Gastrocnemius medialis (tissue), 4 donors: ENCODE data around the gene CLEC4G. TPM values are rescaled to one million over a fixed set of nuclear protein-coding genes. Genes with fewer than 3 reads are reported as not detected.

ENCODE experiments used
- ATAC-seq, 2 donors: fragments of 150-250 bp; one replicate each; pipeline ENCODE4 v1.9.1; 2016
- DNase-seq, 2 donors: peaks; one replicate each; pipeline ENCODE4 v3.0.0-alpha.2; 2019
- H3K27ac ChIP-seq, 4 donors: fragments of 200-600 bp; sonication (generic); 1 replicate in 1 of 4; 2 replicates in 3 of 4; pipeline ENCODE4 v1.5.1; 2016 to 2018; ENCODE audit warnings: mild to moderate bottlenecking in 2 of 4, moderate library complexity in 1 of 4
- H3K27me3 ChIP-seq, 3 donors: fragments of 200-600 bp; sonication (generic) in 2 of 3; 1 replicate in 1 of 3; 2 replicates in 2 of 3; pipeline versions ENCODE4 v1.5.1 to v1.6.0; 2016 to 2019; ENCODE audit warnings: mild to moderate bottlenecking in 1 of 3, moderate library complexity in 1 of 3
- H3K36me3 ChIP-seq, 2 donors: fragments of 200-600 bp; sonication (generic) in 1 of 2; one replicate each; pipeline ENCODE4 v1.5.1; 2017 to 2018
- H3K4me1 ChIP-seq, 2 donors: fragments of 200-600 bp; sonication (generic) in 1 of 2; one replicate each; pipeline ENCODE4 v1.5.1; 2016 to 2017; ENCODE audit warnings: mild to moderate bottlenecking in 2 of 2
- H3K4me3 ChIP-seq, 4 donors: fragments of 200-600 bp; sonication (generic) in 3 of 4; 1 replicate in 1 of 4; 2 replicates in 3 of 4; pipeline ENCODE4 v1.5.1; 2016 to 2019; ENCODE audit warnings: mild to moderate bottlenecking in 2 of 4
- H3K9me3 ChIP-seq, 3 donors: fragments of 200-600 bp; sonication (generic) in 2 of 3; 1 replicate in 1 of 3; 2 replicates in 2 of 3; pipeline ENCODE4 v1.5.1; 2016 to 2019
- POLR2A ChIP-seq, 2 donors: fragments of 450-650 bp; IDR thresholded peaks; one replicate each; pipeline ENCODE4 v1.6.1; 2017; ENCODE audit warnings: antibody characterized with exemption in 2 of 2, mild to moderate bottlenecking in 2 of 2, moderate library complexity in 2 of 2
- in situ Hi-C, 4 donors: fragments of 200-750 bp; cut with MboI; loops; one replicate each; pipeline versions ENCODE4 v1.15.0 to v1.8.0; 2017; ENCODE audit warnings: low sequenced_read_pairs in 4 of 4
- intact Hi-C: fragments of 100-400 bp; cut with DNase I; formaldehyde crosslinking; loops from one replicate; pipeline ENCODE4 v1.15.1; 2023; ENCODE audit warnings: low total_unique reads
- total RNA-seq, 4 donors: library from RNA; depleted of rRNA; stranded (reverse); fragments of >200 nt; gene quantifications; one replicate each; pipeline versions ENCODE4 v1.1.0 to v1.2.3, GENCODE V29; 2016
- TF ChIP-seq, protein P1 (sequence below), 5 experiments: fragments of 450-650 bp in 3 of 5; fragments of 200-600 bp in 2 of 5; sonication (generic) in 2 of 5; IDR thresholded peaks in 4 of 5; conservative IDR thresholded peaks in 1 of 5; 1 replicate in 4 of 5; 2 replicates in 1 of 5; pipeline ENCODE4 v1.5.1; 2016 to 2019; ENCODE audit warnings: antibody characterized with exemption in 5 of 5, mild to moderate bottlenecking in 3 of 5, moderate library complexity in 3 of 5

CLEC4G gene
- total RNA-seq, 4 donors from 2014 or later: 0.86 TPM; not detected in 3

- H3K36me3 ChIP-seq: no peaks in the 10 kb centered on the region
- H3K27me3 ChIP-seq: peaks cover 0 to 22% (median 13%) of the 10 kb centered on the region in 3 donors
- no peak overlapping the region for H3K4me3 ChIP-seq
- H3K27ac ChIP-seq: no peak overlapping the region
- no peaks in the 10 kb centered on the region for H3K4me1 ChIP-seq
- DNase-seq (no peak), ATAC-seq (no peak)
- TF ChIP-seq, protein P1, sequence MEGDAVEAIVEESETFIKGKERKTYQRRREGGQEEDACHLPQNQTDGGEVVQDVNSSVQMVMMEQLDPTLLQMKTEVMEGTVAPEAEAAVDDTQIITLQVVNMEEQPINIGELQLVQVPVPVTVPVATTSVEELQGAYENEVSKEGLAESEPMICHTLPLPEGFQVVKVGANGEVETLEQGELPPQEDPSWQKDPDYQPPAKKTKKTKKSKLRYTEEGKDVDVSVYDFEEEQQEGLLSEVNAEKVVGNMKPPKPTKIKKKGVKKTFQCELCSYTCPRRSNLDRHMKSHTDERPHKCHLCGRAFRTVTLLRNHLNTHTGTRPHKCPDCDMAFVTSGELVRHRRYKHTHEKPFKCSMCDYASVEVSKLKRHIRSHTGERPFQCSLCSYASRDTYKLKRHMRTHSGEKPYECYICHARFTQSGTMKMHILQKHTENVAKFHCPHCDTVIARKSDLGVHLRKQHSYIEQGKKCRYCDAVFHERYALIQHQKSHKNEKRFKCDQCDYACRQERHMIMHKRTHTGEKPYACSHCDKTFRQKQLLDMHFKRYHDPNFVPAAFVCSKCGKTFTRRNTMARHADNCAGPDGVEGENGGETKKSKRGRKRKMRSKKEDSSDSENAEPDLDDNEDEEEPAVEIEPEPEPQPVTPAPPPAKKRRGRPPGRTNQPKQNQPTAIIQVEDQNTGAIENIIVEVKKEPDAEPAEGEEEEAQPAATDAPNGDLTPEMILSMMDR (IDR thresholded peaks at IDR 0.05 in 4 of 5, conservative IDR thresholded peaks at IDR 0.05 in 1 of 5): no peak
- TF ChIP-seq POLR2A (IDR thresholded peaks at IDR 0.05): no peak
- in situ Hi-C loops: no loop called here
- intact Hi-C loops: no loop called here
- no peaks in the 10 kb centered on the region for H3K9me3 ChIP-seq
Observed at GRCh38 chr19:7701049-7701653, 30.8 kb downstream of the CLEC4G start.

DNA sequence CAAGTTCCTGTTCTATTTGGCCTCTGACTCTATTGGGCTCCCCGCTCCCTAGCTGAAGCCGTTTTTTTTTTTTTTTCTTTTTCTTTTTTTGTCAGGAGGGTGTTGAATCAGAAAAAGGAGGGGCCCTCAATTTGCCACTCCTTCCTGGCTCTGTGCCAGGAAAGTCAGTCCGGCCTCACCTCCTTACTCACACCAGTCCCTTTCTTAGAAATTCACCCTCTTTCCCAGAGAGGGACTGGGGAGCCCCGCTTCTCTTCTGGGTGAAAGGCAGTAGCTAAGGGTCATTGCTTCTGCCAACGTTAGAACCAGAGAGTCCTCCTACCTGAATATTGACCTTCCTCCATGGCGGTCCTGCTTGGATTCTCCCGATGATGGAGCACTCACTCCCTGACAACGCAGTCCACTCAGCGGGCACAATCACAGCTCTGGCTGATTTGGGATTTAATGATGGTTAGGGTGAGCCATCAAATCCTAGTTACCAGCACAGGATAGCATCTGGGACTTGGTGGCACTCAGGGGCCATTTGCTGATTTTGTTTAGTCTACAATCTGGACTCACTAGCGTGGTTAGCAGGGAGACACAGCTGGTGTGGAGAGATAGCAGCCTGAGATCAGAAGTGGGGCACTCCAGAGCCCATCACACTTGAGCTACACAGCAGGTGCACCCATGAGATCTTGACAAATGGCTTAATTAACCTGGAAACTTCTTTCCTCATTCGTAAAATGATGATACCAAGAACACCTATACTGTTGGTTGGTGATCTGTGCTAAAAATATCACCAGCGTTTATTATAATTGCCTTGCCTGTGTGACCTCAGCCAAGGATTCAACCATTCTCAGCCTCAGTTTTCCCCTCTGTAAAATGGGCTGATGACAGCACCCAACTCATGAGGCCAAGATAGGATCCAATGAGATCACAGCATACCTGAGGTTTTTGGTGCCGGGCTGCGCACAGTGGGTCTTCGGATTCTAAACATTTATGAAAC is 32.2 kb downstream of the CLEC4G start:
- no peak for ATAC-seq

DNA sequence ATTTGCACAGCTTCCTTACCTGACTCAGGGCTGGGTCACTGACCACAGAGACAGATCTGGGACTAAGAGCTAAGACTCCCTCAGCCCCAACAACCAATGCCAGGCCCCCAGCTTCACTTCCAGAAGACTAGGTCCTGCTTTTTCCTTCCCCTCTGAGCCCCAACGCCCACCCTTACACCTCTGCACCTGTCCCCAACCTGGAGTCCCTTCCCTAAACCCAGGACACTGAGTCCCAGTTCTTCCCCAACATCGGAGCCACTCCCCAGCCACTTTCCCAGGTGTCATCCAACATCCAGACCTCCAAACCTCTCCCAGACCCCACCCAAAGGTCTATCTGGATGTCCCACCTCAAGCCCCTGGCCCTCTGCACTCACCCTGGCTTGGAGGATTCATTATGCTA is 32.9 kb downstream of the CLEC4G start:
- peaks cover 0 to 22% (median 17%) of the 10 kb centered on the region in 3 donors for H3K27me3 ChIP-seq
- no peaks in the 10 kb centered on the region for H3K4me1 ChIP-seq
- H3K27ac ChIP-seq: no peak overlapping the region
- intact Hi-C loops (no loop called here), in situ Hi-C loops (no loop called here)
- H3K9me3 ChIP-seq: no peaks in the 10 kb centered on the region
- no peak for DNase-seq
- no peak overlapping the region for H3K4me3 ChIP-seq
- TF ChIP-seq POLR2A (IDR thresholded peaks at IDR 0.05): no peak
- TF ChIP-seq, protein P1 (IDR thresholded peaks at IDR 0.05 in 4 of 5, conservative IDR thresholded peaks at IDR 0.05 in 1 of 5): no peak
- no peak for ATAC-seq
- H3K36me3 ChIP-seq: no peaks in the 10 kb centered on the region

More for the DNA sequence above, 32.2 kb downstream of the CLEC4G start:
- no peak overlapping the region for H3K27ac ChIP-seq
- DNase-seq: no peak
- no peak overlapping the region for H3K4me3 ChIP-seq
- in situ Hi-C loops: no loop called here
- intact Hi-C loops: no loop called here
- peaks cover 0 to 22% (median 17%) of the 10 kb centered on the region in 3 donors for H3K27me3 ChIP-seq
- TF ChIP-seq, protein P1 (IDR thresholded peaks at IDR 0.05 in 4 of 5, conservative IDR thresholded peaks at IDR 0.05 in 1 of 5): no peak
- H3K36me3 ChIP-seq: no peaks in the 10 kb centered on the region
- H3K4me1 ChIP-seq: no peaks in the 10 kb centered on the region
- no peaks in the 10 kb centered on the region for H3K9me3 ChIP-seq

- TF ChIP-seq, protein P1 (IDR thresholded peaks at IDR 0.05 in 4 of 5, conservative IDR thresholded peaks at IDR 0.05 in 1 of 5): no peak
- no peak for TF ChIP-seq POLR2A (IDR thresholded peaks at IDR 0.05)
- intact Hi-C loops (no loop called here), in situ Hi-C loops (no loop called here)
- no peak overlapping the region for H3K4me3 ChIP-seq
- H3K9me3 ChIP-seq: no peaks in the 10 kb centered on the region
- ATAC-seq: no peak
- H3K27ac ChIP-seq: no peak overlapping the region
- DNase-seq: no peak
- no peaks in the 10 kb centered on the region for H3K36me3 ChIP-seq
- no peaks in the 10 kb centered on the region for H3K4me1 ChIP-seq
- peaks cover 0 to 22% (median 17%) of the 10 kb centered on the region in 3 donors for H3K27me3 ChIP-seq
Observed at GRCh38 chr19:7698583-7698982, 33.3 kb downstream of the CLEC4G start.
